H1 (cell line): ENCODE measurements around the gene RNF39. TPM values are rescaled to one million over a fixed set of nuclear protein-coding genes. Genes with fewer than 3 reads are reported as not detected.

Source experiments
- KDM4A ChIP-seq: IDR thresholded peaks from one replicate; pipeline ENCODE4 v1.7.1; 2012; ENCODE audit warnings: low read depth, mild to moderate bottlenecking, moderate library complexity, low read length, inconsistent platforms; ENCODE audit not compliant: severe bottlenecking
- RBBP5 ChIP-seq: IDR thresholded peaks from 2 replicates; pipeline ENCODE4 v1.7.1; 2012; ENCODE audit warnings: low read depth, mild to moderate bottlenecking, inconsistent platforms, low read length, moderate library complexity, borderline replicate concordance
- SAP30 ChIP-seq: fragments of 300-600 bp; sonication (generic); IDR thresholded peaks from 2 replicates; pipeline ENCODE4 v1.7.1; 2012; ENCODE audit warnings: low read length, moderate library complexity, mild to moderate bottlenecking, inconsistent platforms; ENCODE audit not compliant: insufficient read depth, insufficient replicate concordance
- SIX5 ChIP-seq: IDR thresholded peaks from 2 replicates; pipeline ENCODE4 v1.6.1; 2011; ENCODE audit warnings: mild to moderate bottlenecking, low read depth, low read length
- SP1 ChIP-seq: IDR thresholded peaks from 2 replicates; pipeline ENCODE4 v1.6.1; 2011; ENCODE audit warnings: low read depth, low read length
- polyA plus RNA-seq, 7 experiments: library from polyadenylated mRNA; depleted of rRNA in 3 of 7; stranded (reverse) in 5 of 7; unstranded in 2 of 7; fragments of >200 nt in 5 of 7; fragments of 200-250 nt in 2 of 7; gene quantifications; 1 replicate in 5 of 7; 2 replicates in 1 of 7; 4 replicates in 1 of 7; pipeline versions ENCODE4 v1.2.1 to v1.2.3, GENCODE V29; 2011 to 2013; ENCODE audit warnings: missing spikeins in 2 of 7, mixed read lengths in 2 of 7
- total RNA-seq: library from RNA; stranded (reverse); fragmentation: NEBNext Ultra II Directional; extraction: Animal tissue kit (Norgen Biotek cat#: 25700); gene quantifications from 2 replicates; pipeline ENCODE4 v1.2.1, GENCODE V29; 2021
- TF ChIP-seq, protein P1 (sequence below): fragments of 300-600 bp; sonication (generic); IDR thresholded peaks from 2 replicates; pipeline ENCODE4 v1.7.1; 2012; ENCODE audit warnings: low read length, moderate library complexity, mild to moderate bottlenecking, inconsistent platforms; ENCODE audit not compliant: insufficient replicate concordance

RNF39 gene
- total and polyA plus RNA-seq, 2 of the 8 experiments (the other 6 are each of a cell fraction or from before 2014, with no cell fraction given), result 1.4 to 2.3 TPM

DNA sequence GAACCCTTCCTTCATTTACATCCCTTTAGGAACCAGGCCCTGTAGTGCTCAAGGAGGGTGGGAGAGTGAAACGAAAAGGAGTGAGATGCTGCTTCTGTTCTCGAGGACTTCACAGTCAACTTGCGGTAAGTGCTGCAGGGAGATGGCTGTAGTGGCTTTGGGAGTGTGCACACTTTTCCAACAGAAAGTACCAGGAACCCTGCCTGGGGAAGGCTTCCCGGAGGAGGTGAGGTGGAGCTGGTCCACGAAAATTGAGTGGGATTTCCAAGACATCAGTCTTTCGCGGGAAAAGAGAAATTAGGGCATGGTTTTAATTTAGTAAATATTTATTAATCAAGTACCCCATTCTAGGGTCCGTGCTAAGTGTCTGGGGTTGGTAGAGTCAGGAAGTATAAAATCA lies 24.6 kb upstream of the RNF39 start (continued):
- TF ChIP-seq, protein P1, sequence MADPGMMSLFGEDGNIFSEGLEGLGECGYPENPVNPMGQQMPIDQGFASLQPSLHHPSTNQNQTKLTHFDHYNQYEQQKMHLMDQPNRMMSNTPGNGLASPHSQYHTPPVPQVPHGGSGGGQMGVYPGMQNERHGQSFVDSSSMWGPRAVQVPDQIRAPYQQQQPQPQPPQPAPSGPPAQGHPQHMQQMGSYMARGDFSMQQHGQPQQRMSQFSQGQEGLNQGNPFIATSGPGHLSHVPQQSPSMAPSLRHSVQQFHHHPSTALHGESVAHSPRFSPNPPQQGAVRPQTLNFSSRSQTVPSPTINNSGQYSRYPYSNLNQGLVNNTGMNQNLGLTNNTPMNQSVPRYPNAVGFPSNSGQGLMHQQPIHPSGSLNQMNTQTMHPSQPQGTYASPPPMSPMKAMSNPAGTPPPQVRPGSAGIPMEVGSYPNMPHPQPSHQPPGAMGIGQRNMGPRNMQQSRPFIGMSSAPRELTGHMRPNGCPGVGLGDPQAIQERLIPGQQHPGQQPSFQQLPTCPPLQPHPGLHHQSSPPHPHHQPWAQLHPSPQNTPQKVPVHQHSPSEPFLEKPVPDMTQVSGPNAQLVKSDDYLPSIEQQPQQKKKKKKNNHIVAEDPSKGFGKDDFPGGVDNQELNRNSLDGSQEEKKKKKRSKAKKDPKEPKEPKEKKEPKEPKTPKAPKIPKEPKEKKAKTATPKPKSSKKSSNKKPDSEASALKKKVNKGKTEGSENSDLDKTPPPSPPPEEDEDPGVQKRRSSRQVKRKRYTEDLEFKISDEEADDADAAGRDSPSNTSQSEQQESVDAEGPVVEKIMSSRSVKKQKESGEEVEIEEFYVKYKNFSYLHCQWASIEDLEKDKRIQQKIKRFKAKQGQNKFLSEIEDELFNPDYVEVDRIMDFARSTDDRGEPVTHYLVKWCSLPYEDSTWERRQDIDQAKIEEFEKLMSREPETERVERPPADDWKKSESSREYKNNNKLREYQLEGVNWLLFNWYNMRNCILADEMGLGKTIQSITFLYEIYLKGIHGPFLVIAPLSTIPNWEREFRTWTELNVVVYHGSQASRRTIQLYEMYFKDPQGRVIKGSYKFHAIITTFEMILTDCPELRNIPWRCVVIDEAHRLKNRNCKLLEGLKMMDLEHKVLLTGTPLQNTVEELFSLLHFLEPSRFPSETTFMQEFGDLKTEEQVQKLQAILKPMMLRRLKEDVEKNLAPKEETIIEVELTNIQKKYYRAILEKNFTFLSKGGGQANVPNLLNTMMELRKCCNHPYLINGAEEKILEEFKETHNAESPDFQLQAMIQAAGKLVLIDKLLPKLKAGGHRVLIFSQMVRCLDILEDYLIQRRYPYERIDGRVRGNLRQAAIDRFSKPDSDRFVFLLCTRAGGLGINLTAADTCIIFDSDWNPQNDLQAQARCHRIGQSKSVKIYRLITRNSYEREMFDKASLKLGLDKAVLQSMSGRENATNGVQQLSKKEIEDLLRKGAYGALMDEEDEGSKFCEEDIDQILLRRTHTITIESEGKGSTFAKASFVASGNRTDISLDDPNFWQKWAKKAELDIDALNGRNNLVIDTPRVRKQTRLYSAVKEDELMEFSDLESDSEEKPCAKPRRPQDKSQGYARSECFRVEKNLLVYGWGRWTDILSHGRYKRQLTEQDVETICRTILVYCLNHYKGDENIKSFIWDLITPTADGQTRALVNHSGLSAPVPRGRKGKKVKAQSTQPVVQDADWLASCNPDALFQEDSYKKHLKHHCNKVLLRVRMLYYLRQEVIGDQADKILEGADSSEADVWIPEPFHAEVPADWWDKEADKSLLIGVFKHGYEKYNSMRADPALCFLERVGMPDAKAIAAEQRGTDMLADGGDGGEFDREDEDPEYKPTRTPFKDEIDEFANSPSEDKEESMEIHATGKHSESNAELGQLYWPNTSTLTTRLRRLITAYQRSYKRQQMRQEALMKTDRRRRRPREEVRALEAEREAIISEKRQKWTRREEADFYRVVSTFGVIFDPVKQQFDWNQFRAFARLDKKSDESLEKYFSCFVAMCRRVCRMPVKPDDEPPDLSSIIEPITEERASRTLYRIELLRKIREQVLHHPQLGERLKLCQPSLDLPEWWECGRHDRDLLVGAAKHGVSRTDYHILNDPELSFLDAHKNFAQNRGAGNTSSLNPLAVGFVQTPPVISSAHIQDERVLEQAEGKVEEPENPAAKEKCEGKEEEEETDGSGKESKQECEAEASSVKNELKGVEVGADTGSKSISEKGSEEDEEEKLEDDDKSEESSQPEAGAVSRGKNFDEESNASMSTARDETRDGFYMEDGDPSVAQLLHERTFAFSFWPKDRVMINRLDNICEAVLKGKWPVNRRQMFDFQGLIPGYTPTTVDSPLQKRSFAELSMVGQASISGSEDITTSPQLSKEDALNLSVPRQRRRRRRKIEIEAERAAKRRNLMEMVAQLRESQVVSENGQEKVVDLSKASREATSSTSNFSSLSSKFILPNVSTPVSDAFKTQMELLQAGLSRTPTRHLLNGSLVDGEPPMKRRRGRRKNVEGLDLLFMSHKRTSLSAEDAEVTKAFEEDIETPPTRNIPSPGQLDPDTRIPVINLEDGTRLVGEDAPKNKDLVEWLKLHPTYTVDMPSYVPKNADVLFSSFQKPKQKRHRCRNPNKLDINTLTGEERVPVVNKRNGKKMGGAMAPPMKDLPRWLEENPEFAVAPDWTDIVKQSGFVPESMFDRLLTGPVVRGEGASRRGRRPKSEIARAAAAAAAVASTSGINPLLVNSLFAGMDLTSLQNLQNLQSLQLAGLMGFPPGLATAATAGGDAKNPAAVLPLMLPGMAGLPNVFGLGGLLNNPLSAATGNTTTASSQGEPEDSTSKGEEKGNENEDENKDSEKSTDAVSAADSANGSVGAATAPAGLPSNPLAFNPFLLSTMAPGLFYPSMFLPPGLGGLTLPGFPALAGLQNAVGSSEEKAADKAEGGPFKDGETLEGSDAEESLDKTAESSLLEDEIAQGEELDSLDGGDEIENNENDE, result no peak
- TF ChIP-seq SAP30 (no peak), SP1 (no peak), KDM4A (no peak), SIX5 (no peak), RBBP5 (no peak)
- TF ChIP-seq, all 59 proteins: peak for 0
